ENCODE results near the gene C12orf75. TPM values are rescaled to one million over a fixed set of nuclear protein-coding genes. Genes with fewer than 3 reads are reported as not detected.

Gene C12orf75
- total RNA-seq, 3 donors from 2014 or later: 47.4 to 119 (median 81.7) TPM

DNA sequence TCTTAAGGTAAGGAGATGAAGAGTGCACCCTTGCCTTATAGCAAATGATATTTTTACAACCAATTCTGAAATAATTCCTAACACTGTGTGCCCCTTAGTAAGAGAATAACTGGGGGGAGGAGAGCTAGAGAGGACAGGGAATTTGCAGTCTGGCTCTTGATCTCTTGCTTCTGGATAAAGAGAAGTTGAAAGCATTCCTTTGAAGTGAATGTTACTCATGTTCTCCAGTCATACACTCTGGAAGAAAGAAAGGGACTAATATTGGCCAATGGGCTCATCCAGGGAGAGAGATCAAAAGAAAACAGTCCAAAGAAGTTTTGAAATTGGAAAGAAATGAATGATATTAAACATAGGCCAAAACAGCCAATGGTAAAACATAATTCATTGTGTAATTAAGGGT, 25.3 kb downstream of the C12orf75 start:
- intact Hi-C loops (cut with DNase I, micrococcal nuclease): no loop called here

GRCh38 chr12:105357162-105357691, 26.7 kb downstream of the C12orf75 start:
- no peak for DNase-seq
- no peaks in the 10 kb centered on the region for H3K4me1 ChIP-seq (ENCODE audit: low read depth)
- no peak overlapping the region for H3K4me3 ChIP-seq
- H3K36me3 ChIP-seq (ENCODE audit: low read depth): no peaks in the 10 kb centered on the region
- no peaks in the 10 kb centered on the region for H3K9me3 ChIP-seq
- intact Hi-C loops (cut with DNase I, micrococcal nuclease): no loop called here
- TF ChIP-seq, protein P1, sequence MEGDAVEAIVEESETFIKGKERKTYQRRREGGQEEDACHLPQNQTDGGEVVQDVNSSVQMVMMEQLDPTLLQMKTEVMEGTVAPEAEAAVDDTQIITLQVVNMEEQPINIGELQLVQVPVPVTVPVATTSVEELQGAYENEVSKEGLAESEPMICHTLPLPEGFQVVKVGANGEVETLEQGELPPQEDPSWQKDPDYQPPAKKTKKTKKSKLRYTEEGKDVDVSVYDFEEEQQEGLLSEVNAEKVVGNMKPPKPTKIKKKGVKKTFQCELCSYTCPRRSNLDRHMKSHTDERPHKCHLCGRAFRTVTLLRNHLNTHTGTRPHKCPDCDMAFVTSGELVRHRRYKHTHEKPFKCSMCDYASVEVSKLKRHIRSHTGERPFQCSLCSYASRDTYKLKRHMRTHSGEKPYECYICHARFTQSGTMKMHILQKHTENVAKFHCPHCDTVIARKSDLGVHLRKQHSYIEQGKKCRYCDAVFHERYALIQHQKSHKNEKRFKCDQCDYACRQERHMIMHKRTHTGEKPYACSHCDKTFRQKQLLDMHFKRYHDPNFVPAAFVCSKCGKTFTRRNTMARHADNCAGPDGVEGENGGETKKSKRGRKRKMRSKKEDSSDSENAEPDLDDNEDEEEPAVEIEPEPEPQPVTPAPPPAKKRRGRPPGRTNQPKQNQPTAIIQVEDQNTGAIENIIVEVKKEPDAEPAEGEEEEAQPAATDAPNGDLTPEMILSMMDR (IDR thresholded peaks at IDR 0.05): no peak
- ATAC-seq: peak; percentile 30

More for the DNA sequence above, 25.3 kb downstream of the C12orf75 start:
- ATAC-seq (no peak), DNase-seq (no peak)
- Histone ChIP-seq H3K4me3 (no peak overlapping the region), H3K9me3 (no peaks in the 10 kb centered on the region), H3K4me1 (ENCODE audit: low read depth) (no peaks in the 10 kb centered on the region), H3K36me3 (ENCODE audit: low read depth) (no peaks in the 10 kb centered on the region)
- TF ChIP-seq, protein P1 (IDR thresholded peaks at IDR 0.05): no peak

- H3K4me3 ChIP-seq: no peak overlapping the region
- H3K4me1 ChIP-seq (ENCODE audit: low read depth): no peaks in the 10 kb centered on the region
- no peaks in the 10 kb centered on the region for H3K36me3 ChIP-seq (ENCODE audit: low read depth)
- intact Hi-C loops (cut with DNase I, micrococcal nuclease): no loop called here
- H3K9me3 ChIP-seq: no peaks in the 10 kb centered on the region
- ATAC-seq: peak; percentile 36
- peak in 1 of 3 donors; percentile 12 for DNase-seq
- TF ChIP-seq, protein P1 (IDR thresholded peaks at IDR 0.05): no peak
Observed at GRCh38 chr12:105358789-105359188, 28.3 kb downstream of the C12orf75 start.

GRCh38 chr12:105359856-105360255, 29.4 kb downstream of the C12orf75 start:
- H3K36me3 ChIP-seq (ENCODE audit: low read depth): no peaks in the 10 kb centered on the region
- H3K4me3 ChIP-seq: no peak overlapping the region
- intact Hi-C loops (cut with DNase I, micrococcal nuclease): no loop called here
- DNase-seq (no peak), ATAC-seq (no peak)
- no peaks in the 10 kb centered on the region for H3K4me1 ChIP-seq (ENCODE audit: low read depth)
- TF ChIP-seq, protein P1 (IDR thresholded peaks at IDR 0.05): no peak
- H3K9me3 ChIP-seq: no peaks in the 10 kb centered on the region

- no peak for DNase-seq
- no peaks in the 10 kb centered on the region for H3K36me3 ChIP-seq (ENCODE audit: low read depth)
- TF ChIP-seq, protein P1 (IDR thresholded peaks at IDR 0.05): no peak
- no peaks in the 10 kb centered on the region for H3K9me3 ChIP-seq
- no peaks in the 10 kb centered on the region for H3K4me1 ChIP-seq (ENCODE audit: low read depth)
- intact Hi-C loops (cut with DNase I, micrococcal nuclease): no loop called here
- ATAC-seq: no peak
- H3K4me3 ChIP-seq: no peak overlapping the region
Observed at GRCh38 chr12:105363890-105364289, 33.4 kb downstream of the C12orf75 start.

GRCh38 chr12:105365231-105365630, 34.7 kb downstream of the C12orf75 start:
- no peak for ATAC-seq
- Histone ChIP-seq H3K36me3 (ENCODE audit: low read depth) (no peaks in the 10 kb centered on the region), H3K4me3 (no peak overlapping the region), H3K4me1 (ENCODE audit: low read depth) (no peaks in the 10 kb centered on the region), H3K9me3 (no peaks in the 10 kb centered on the region)
- TF ChIP-seq, protein P1 (IDR thresholded peaks at IDR 0.05): no peak
- intact Hi-C loops (cut with DNase I, micrococcal nuclease): no loop called here
- DNase-seq: no peak

Data from mucosa of descending colon (tissue), 3 donors.